K562 (cell line): Measurements from ENCODE around the gene EN1. TPM values are rescaled to one million over a fixed set of nuclear protein-coding genes. Genes with fewer than 3 reads are reported as not detected.

Experiments
- BCL6 ChIP-seq: fragments of 250-450 bp; sonication (Bioruptor Pico); IDR thresholded peaks from 2 replicates; pipeline ENCODE4 v1.4.0; 2020
- BRF2 ChIP-seq: IDR thresholded peaks from 3 replicates; pipeline ENCODE4 v1.6.1; 2011; ENCODE audit warnings: borderline replicate concordance, mild to moderate bottlenecking; ENCODE audit not compliant: insufficient read length, insufficient read depth
- ELK3 ChIP-seq: fragments of 450-650 bp; formaldehyde crosslinking; IDR thresholded peaks from 2 replicates; pipeline ENCODE4 v1.4.0; 2020; ENCODE audit warnings: mild to moderate bottlenecking
- GTF2F1 ChIP-seq: IDR thresholded peaks from 2 replicates; pipeline ENCODE4 v1.6.1; 2011; ENCODE audit warnings: low read depth, low read length, improper control_type of control experiment
- HNRNPLL ChIP-seq: fragments of 200-400 bp; formaldehyde crosslinking; IDR thresholded peaks from 2 replicates; pipeline ENCODE4 v1.6.1; 2017; ENCODE audit warnings: low read length, low read depth, mild to moderate bottlenecking; ENCODE audit not compliant: poor library complexity, severe bottlenecking
- MAFG ChIP-seq: fragments of 450-650 bp; conservative IDR thresholded peaks from 2 replicates; pipeline ENCODE4 v1.6.1; 2016; ENCODE audit warnings: missing genetic modification characterization, missing compliant biosample characterization
- MITF ChIP-seq: IDR thresholded peaks from 2 replicates; pipeline ENCODE4 v1.6.1; 2014; ENCODE audit warnings: antibody characterized with exemption
- NFRKB ChIP-seq: fragments of 450-650 bp; IDR thresholded peaks from 2 replicates; pipeline ENCODE4 v1.6.1; 2016; ENCODE audit warnings: low read depth
- PHF21A ChIP-seq: fragments of 450-650 bp; IDR thresholded peaks from 2 replicates; pipeline ENCODE4 v1.6.1; 2017; ENCODE audit warnings: low read depth, borderline replicate concordance
- RBBP5 ChIP-seq: fragments of 200-600 bp; sonication (generic); IDR thresholded peaks from 2 replicates; pipeline ENCODE4 v1.6.1; 2012; ENCODE audit warnings: borderline replicate concordance, mild to moderate bottlenecking, low read length, control low read depth, inconsistent platforms; ENCODE audit not compliant: insufficient read depth, poor library complexity, severe bottlenecking
- SRSF3 ChIP-seq: fragments of 200-400 bp; formaldehyde crosslinking; IDR thresholded peaks from 2 replicates; pipeline ENCODE4 v1.6.1; 2016; ENCODE audit warnings: mild to moderate bottlenecking, low read length, moderate library complexity; ENCODE audit not compliant: insufficient read depth
- UBTF ChIP-seq, 2 experiments: IDR thresholded peaks; 2 replicates each; pipeline ENCODE4 v1.6.1; 2012; ENCODE audit warnings: improper control_type of control experiment in 2 of 2, low read depth in 2 of 2, low read length in 2 of 2, borderline replicate concordance in 1 of 2
- ZNF436 ChIP-seq: fragments of 250-450, 450-650 bp; sonication (Bioruptor Pico); formaldehyde crosslinking; IDR thresholded peaks from 2 replicates; pipeline ENCODE4 v1.7.0; 2020; ENCODE audit warnings: mild to moderate bottlenecking
- polyA plus RNA-seq, 8 experiments: library from polyadenylated mRNA; depleted of rRNA in 4 of 8; stranded (reverse) in 5 of 8; unstranded in 3 of 8; fragments of >200 nt; fragmentation: Nextera tagmentation in 2 of 8; fragmentation: Illumina TruSeq in 1 of 8; extraction: Ambion mirVana in 2 of 8; extraction: Trizol in 1 of 8; gene quantifications; 2 replicates each; pipeline versions ENCODE4 v1.2.1 to v1.2.3, GENCODE V29; 2011 to 2014; ENCODE audit warnings: inconsistent platforms in 1 of 8, missing spikeins in 1 of 8
- total RNA-seq, 7 experiments: library from RNA; depleted of rRNA in 6 of 7; stranded (reverse); fragments of >200 nt in 6 of 7; fragmentation: Illumina TruSeq in 2 of 7; extraction: Trizol in 2 of 7; gene quantifications; 2 replicates each; pipeline versions ENCODE4 v1.2.1 to v1.2.3, GENCODE V29; 2011 to 2021; ENCODE audit warnings: low replicate concordance in 1 of 7
- TF ChIP-seq, protein P1 (sequence below): sonication (generic); formaldehyde crosslinking; IDR thresholded peaks from 2 replicates; pipeline ENCODE4 v1.8.1; 2023; ENCODE audit warnings: missing genetic modification reagents, mild to moderate bottlenecking, borderline replicate concordance
- TF ChIP-seq, protein P2 (sequence below), 2 experiments: fragments of 450-650 bp in 1 of 2; sonication (generic) in 1 of 2; formaldehyde crosslinking in 1 of 2; IDR thresholded peaks in 1 of 2; conservative IDR thresholded peaks in 1 of 2; 2 replicates each; pipeline versions ENCODE4 v1.6.1 to v1.8.1; 2016 to 2023; ENCODE audit warnings: mild to moderate bottlenecking in 2 of 2, moderate library complexity in 2 of 2, inconsistent platforms in 1 of 2, missing genetic modification reagents in 1 of 2

EN1 gene
- total and polyA plus RNA-seq, 9 of the 15 experiments (the other 6 are each of a cell fraction or from before 2014, with no cell fraction given), result 0.06 to 2.0 (median 0.51) TPM

DNA sequence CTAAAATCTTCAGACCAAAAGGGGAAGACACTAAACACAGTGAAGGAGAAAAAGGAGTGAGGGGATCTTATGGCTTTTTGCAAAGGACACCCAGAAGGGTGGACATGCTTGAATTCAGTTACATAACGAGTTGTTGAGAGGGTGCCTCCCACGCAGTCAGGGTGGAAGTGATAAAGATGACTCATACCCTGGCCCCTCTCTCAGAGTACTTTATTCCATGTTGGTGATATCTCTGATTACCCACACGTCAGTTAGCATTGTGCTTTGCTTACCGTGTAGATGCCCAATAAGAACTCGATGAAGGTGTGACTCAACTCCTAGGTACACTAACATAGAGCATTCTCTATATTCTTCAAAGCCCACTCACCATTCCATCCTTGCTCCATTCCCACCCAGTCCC is 44.4 kb downstream of the EN1 start (continued):
- TF ChIP-seq HNRNPLL (no peak), UBTF (IDR thresholded peaks at IDR 0.05; ENCODE audit: borderline replicate concordance in 1 of 2, low read depth in 2 of 2, low read length in 2 of 2) (no peak), BCL6 (CRISPR knock-in tag) (no peak), RBBP5 (no peak), NFRKB (no peak), MAFG (tag) (no peak), ZNF436 (CRISPR knock-in tag) (no peak), MITF (no peak; the same call in 1 of the 2 replicates), GTF2F1 (no peak), BRF2 (no peak), ELK3 (CRISPR knock-in tag) (no peak), PHF21A (no peak), SRSF3 (no peak)
- TF ChIP-seq, protein P1, sequence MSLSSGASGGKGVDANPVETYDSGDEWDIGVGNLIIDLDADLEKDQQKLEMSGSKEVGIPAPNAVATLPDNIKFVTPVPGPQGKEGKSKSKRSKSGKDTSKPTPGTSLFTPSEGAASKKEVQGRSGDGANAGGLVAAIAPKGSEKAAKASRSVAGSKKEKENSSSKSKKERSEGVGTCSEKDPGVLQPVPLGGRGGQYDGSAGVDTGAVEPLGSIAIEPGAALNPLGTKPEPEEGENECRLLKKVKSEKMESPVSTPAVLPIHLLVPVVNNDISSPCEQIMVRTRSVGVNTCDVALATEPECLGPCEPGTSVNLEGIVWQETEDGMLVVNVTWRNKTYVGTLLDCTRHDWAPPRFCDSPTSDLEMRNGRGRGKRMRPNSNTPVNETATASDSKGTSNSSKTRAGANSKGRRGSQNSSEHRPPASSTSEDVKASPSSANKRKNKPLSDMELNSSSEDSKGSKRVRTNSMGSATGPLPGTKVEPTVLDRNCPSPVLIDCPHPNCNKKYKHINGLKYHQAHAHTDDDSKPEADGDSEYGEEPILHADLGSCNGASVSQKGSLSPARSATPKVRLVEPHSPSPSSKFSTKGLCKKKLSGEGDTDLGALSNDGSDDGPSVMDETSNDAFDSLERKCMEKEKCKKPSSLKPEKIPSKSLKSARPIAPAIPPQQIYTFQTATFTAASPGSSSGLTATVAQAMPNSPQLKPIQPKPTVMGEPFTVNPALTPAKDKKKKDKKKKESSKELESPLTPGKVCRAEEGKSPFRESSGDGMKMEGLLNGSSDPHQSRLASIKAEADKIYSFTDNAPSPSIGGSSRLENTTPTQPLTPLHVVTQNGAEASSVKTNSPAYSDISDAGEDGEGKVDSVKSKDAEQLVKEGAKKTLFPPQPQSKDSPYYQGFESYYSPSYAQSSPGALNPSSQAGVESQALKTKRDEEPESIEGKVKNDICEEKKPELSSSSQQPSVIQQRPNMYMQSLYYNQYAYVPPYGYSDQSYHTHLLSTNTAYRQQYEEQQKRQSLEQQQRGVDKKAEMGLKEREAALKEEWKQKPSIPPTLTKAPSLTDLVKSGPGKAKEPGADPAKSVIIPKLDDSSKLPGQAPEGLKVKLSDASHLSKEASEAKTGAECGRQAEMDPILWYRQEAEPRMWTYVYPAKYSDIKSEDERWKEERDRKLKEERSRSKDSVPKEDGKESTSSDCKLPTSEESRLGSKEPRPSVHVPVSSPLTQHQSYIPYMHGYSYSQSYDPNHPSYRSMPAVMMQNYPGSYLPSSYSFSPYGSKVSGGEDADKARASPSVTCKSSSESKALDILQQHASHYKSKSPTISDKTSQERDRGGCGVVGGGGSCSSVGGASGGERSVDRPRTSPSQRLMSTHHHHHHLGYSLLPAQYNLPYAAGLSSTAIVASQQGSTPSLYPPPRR (CRISPR knock-in tag), result no peak
- TF ChIP-seq, protein P2, sequence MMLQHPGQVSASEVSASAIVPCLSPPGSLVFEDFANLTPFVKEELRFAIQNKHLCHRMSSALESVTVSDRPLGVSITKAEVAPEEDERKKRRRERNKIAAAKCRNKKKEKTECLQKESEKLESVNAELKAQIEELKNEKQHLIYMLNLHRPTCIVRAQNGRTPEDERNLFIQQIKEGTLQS (IDR thresholded peaks at IDR 0.05), result peak; percentile 97
- TF ChIP-seq, protein P2 (CRISPR knock-in tag; conservative IDR thresholded peaks at IDR 0.05), result peak; percentile 96
